Liver (tissue), 9 donors: ENCODE measurements around the gene KIFBP. TPM values are rescaled to one million over a fixed set of nuclear protein-coding genes. Genes with fewer than 3 reads are reported as not detected.

Source experiments
- DNase-seq: peaks from one replicate; pipeline ENCODE4 v3.0.0-alpha.2; 2017; ENCODE audit warnings: low spot score
- H3K27ac ChIP-seq, 2 donors: one replicate each; pipeline ENCODE4 v1.7.0; 2013; ENCODE audit warnings: inconsistent platforms in 2 of 2, low read length in 2 of 2, control low read depth in 1 of 2, low read depth in 1 of 2, mild to moderate bottlenecking in 1 of 2
- H3K27me3 ChIP-seq, 4 donors: one replicate each; pipeline versions ENCODE4 v1.6.1 to v1.7.0; 2013; ENCODE audit warnings: low read length in 3 of 4, inconsistent platforms in 1 of 4, mild to moderate bottlenecking in 1 of 4, moderate library complexity in 1 of 4; ENCODE audit not compliant: control insufficient read depth in 4 of 4, insufficient read depth in 4 of 4
- H3K36me3 ChIP-seq, 4 donors: one replicate each; pipeline versions ENCODE4 v1.6.1 to v1.7.0; 2013; ENCODE audit warnings: low read length in 3 of 4, mild to moderate bottlenecking in 3 of 4, low read depth in 1 of 4, moderate library complexity in 1 of 4; ENCODE audit not compliant: control insufficient read depth in 4 of 4, insufficient read depth in 3 of 4
- H3K4me1 ChIP-seq, 4 donors: one replicate each; pipeline versions ENCODE4 v1.6.1 to v1.7.0; 2013; ENCODE audit warnings: low read length in 3 of 4, mild to moderate bottlenecking in 3 of 4, moderate library complexity in 1 of 4; ENCODE audit not compliant: control insufficient read depth in 4 of 4, insufficient read depth in 4 of 4
- H3K4me3 ChIP-seq, 3 donors: one replicate each; pipeline versions ENCODE4 v1.6.1 to v1.7.0; 2013; ENCODE audit warnings: low read length in 3 of 3, control low read depth in 1 of 3, low read depth in 1 of 3, mild to moderate bottlenecking in 1 of 3
- H3K9ac ChIP-seq, 2 donors: one replicate each; pipeline ENCODE4 v1.7.0; 2013; ENCODE audit warnings: low read length in 2 of 2, mild to moderate bottlenecking in 2 of 2, moderate library complexity in 2 of 2, control low read depth in 1 of 2, low read depth in 1 of 2
- H3K9me3 ChIP-seq, 4 donors: one replicate each; pipeline versions ENCODE4 v1.6.1 to v1.7.0; 2013; ENCODE audit warnings: low read length in 3 of 4; ENCODE audit not compliant: control insufficient read depth in 4 of 4
- ATF3 ChIP-seq: IDR thresholded peaks from 2 replicates; pipeline ENCODE4 v1.6.1; 2016; ENCODE audit warnings: antibody characterized with exemption
- EGR1 ChIP-seq, 2 donors: IDR thresholded peaks; 2 replicates each; pipeline ENCODE4 v1.6.1; 2016 to 2018; ENCODE audit warnings: antibody characterized with exemption in 2 of 2, low read depth in 2 of 2
- FOXA1 ChIP-seq: IDR thresholded peaks from 2 replicates; pipeline ENCODE4 v1.6.1; 2016; ENCODE audit warnings: antibody characterized with exemption
- FOXA2 ChIP-seq: IDR thresholded peaks from 2 replicates; pipeline ENCODE4 v1.6.1; 2016; ENCODE audit warnings: antibody characterized with exemption
- GABPA ChIP-seq, 2 donors: IDR thresholded peaks in 1 of 2; conservative IDR thresholded peaks in 1 of 2; 2 replicates each; pipeline ENCODE4 v1.6.1; 2016; ENCODE audit warnings: antibody characterized with exemption in 2 of 2, mild to moderate bottlenecking in 1 of 2, moderate library complexity in 1 of 2
- HNF4G ChIP-seq: IDR thresholded peaks from 2 replicates; pipeline ENCODE4 v1.6.1; 2016; ENCODE audit warnings: antibody characterized with exemption
- JUND ChIP-seq, 2 donors: IDR thresholded peaks; 2 replicates each; pipeline ENCODE4 v1.6.1; 2016; ENCODE audit warnings: antibody characterized with exemption in 2 of 2
- NR2F2 ChIP-seq: IDR thresholded peaks from 2 replicates; pipeline ENCODE4 v1.6.1; 2016; ENCODE audit warnings: antibody characterized with exemption
- RAD21 ChIP-seq, 2 donors: IDR thresholded peaks; 2 replicates each; pipeline ENCODE4 v1.6.1; 2016; ENCODE audit warnings: antibody characterized with exemption in 2 of 2, mild to moderate bottlenecking in 2 of 2
- RXRA ChIP-seq, 2 donors: IDR thresholded peaks; 2 replicates each; pipeline ENCODE4 v1.6.1; 2017 to 2018; ENCODE audit warnings: antibody characterized with exemption in 2 of 2, mild to moderate bottlenecking in 1 of 2
- SP1 ChIP-seq: IDR thresholded peaks from 2 replicates; pipeline ENCODE4 v1.6.1; 2018; ENCODE audit warnings: antibody characterized with exemption, mild to moderate bottlenecking
- TAF1 ChIP-seq: conservative IDR thresholded peaks from 2 replicates; pipeline ENCODE4 v1.6.1; 2016; ENCODE audit warnings: antibody characterized with exemption, mild to moderate bottlenecking
- YY1 ChIP-seq: IDR thresholded peaks from 2 replicates; pipeline ENCODE4 v1.6.1; 2016; ENCODE audit warnings: antibody characterized with exemption, mild to moderate bottlenecking
- WGBS: extraction: QIAGEN DNeasy Blood & Tissue Kit; methylation state at CpG from one replicate; pipeline ENCODE4 v1.1.7; 2013; 5-methylcytosine and 5-hydroxymethylcytosine counted together
- polyA plus RNA-seq, 2 donors: library from polyadenylated mRNA; stranded (reverse) in 1 of 2; unstranded in 1 of 2; fragments of 200-250 nt in 1 of 2; fragments of >200 nt in 1 of 2; fragmentation: Nextera tagmentation in 1 of 2; extraction: Ambion mirVana in 1 of 2; gene quantifications; one replicate each; pipeline versions ENCODE4 v1.2.1 to v1.2.3, GENCODE V29; 2013 to 2015
- total RNA-seq, 2 donors: library from RNA; depleted of rRNA; stranded (reverse); fragments of >200 nt; gene quantifications; one replicate each; pipeline ENCODE4 v1.2.3, GENCODE V29; 2014
- TF ChIP-seq, protein P1 (sequence below): IDR thresholded peaks from 2 replicates; pipeline ENCODE4 v1.6.1; 2016; ENCODE audit warnings: antibody characterized with exemption, mild to moderate bottlenecking
- TF ChIP-seq, protein P2 (sequence below): fragments of 150-350 bp; IDR thresholded peaks from 2 replicates; pipeline ENCODE4 v1.5.1; 2017; ENCODE audit warnings: improper control_type of control experiment, low read depth, low read length; ENCODE audit not compliant: missing input control
- TF ChIP-seq, protein P3 (sequence below): IDR thresholded peaks from 2 replicates; pipeline ENCODE4 v1.6.1; 2016; ENCODE audit warnings: antibody characterized with exemption
- TF ChIP-seq, protein P4 (sequence below): IDR thresholded peaks from 2 replicates; pipeline ENCODE4 v1.6.1; 2016; ENCODE audit warnings: antibody characterized with exemption
- donor health status: healthy.
- donor health status: healthy.
- donor health status: healthy.
- donor health status: healthy.
- donor health status: healthy.

The KIFBP gene
- total and polyA plus RNA-seq, 4 donors: 5.7 to 11.2 (median 7.9) TPM

DNA sequence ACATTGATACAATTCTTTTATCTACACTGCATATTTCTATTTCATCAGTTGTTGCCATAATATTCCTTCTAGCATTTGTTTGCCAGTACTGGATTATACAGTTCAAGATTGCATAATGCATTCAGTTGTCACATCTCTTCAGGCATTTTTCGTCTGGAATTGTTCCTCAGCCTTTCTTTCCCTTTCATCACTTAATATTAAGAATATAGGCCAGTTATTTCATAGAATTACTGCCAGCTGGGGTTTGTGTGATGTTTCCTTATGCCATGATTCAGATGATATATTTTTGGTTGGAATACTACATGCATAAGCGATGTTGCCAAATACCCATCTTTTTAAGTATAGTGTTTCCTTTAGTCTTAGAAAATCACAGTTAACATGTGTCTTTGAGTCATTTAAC is 20.8 kb downstream of the KIFBP start:
- no peak overlapping the region for H3K9ac ChIP-seq
- no peaks in the 10 kb centered on the region for H3K9me3 ChIP-seq
- H3K27ac ChIP-seq: no peak overlapping the region
- DNase-seq: no peak
- 82% methylated on average over 2 of the region's 2 CpGs for WGBS
- H3K4me1 ChIP-seq: no peaks in the 10 kb centered on the region
- TF ChIP-seq RAD21 (IDR thresholded peaks at IDR 0.05) (no peak), GABPA (IDR thresholded peaks at IDR 0.05 in 1 of 2, conservative IDR thresholded peaks at IDR 0.05 in 1 of 2) (no peak), FOXA1 (no peak), HNF4G (no peak), EGR1 (IDR thresholded peaks at IDR 0.05; ENCODE audit: low read depth in 2 of 2) (no peak), TAF1 (no peak), FOXA2 (no peak), NR2F2 (no peak), YY1 (no peak), SP1 (no peak), RXRA (IDR thresholded peaks at IDR 0.05) (no peak), ATF3 (no peak)
- TF ChIP-seq, protein P1, sequence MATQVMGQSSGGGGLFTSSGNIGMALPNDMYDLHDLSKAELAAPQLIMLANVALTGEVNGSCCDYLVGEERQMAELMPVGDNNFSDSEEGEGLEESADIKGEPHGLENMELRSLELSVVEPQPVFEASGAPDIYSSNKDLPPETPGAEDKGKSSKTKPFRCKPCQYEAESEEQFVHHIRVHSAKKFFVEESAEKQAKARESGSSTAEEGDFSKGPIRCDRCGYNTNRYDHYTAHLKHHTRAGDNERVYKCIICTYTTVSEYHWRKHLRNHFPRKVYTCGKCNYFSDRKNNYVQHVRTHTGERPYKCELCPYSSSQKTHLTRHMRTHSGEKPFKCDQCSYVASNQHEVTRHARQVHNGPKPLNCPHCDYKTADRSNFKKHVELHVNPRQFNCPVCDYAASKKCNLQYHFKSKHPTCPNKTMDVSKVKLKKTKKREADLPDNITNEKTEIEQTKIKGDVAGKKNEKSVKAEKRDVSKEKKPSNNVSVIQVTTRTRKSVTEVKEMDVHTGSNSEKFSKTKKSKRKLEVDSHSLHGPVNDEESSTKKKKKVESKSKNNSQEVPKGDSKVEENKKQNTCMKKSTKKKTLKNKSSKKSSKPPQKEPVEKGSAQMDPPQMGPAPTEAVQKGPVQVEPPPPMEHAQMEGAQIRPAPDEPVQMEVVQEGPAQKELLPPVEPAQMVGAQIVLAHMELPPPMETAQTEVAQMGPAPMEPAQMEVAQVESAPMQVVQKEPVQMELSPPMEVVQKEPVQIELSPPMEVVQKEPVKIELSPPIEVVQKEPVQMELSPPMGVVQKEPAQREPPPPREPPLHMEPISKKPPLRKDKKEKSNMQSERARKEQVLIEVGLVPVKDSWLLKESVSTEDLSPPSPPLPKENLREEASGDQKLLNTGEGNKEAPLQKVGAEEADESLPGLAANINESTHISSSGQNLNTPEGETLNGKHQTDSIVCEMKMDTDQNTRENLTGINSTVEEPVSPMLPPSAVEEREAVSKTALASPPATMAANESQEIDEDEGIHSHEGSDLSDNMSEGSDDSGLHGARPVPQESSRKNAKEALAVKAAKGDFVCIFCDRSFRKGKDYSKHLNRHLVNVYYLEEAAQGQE: no peak
- no peak overlapping the region for H3K4me3 ChIP-seq
- peaks cover 0 to 20% (median 9%) of the 10 kb centered on the region in 4 donors for H3K36me3 ChIP-seq
- no peaks in the 10 kb centered on the region for H3K27me3 ChIP-seq

DNA sequence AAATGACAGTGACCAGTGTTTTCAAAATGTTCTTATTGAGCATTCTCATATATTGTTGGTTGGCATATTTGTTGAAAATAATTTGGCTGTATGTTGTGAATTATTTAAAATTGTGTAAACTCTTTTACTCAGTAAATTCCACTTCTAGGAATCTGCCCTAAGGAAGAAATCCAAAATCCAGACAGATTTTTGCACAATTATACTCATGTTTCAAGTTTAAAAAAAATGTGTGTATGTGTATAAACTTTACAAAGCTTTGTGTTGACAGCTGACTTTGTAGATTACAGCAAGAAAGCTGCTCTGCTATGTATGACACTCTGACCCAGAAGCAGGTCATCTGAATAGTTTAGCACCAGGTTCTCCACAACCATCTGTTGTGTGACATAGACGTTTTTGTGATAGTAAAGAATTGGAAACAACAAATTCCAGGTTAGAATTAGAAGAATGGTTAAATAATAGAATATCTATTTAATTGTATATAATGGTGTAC is 21.6 kb downstream of the KIFBP start:
- 75% methylated on average over 1 of the region's 1 CpG for WGBS
- no peak overlapping the region for H3K27ac ChIP-seq
- H3K4me1 ChIP-seq: no peaks in the 10 kb centered on the region
- H3K27me3 ChIP-seq: no peaks in the 10 kb centered on the region
- H3K36me3 ChIP-seq: peaks cover 0 to 17% (median 9%) of the 10 kb centered on the region in 4 donors
- no peak for TF ChIP-seq ATF3
- no peak for TF ChIP-seq RXRA (IDR thresholded peaks at IDR 0.05)
- no peak for TF ChIP-seq RAD21 (IDR thresholded peaks at IDR 0.05)
- no peak for TF ChIP-seq FOXA1
- TF ChIP-seq, protein P2, sequence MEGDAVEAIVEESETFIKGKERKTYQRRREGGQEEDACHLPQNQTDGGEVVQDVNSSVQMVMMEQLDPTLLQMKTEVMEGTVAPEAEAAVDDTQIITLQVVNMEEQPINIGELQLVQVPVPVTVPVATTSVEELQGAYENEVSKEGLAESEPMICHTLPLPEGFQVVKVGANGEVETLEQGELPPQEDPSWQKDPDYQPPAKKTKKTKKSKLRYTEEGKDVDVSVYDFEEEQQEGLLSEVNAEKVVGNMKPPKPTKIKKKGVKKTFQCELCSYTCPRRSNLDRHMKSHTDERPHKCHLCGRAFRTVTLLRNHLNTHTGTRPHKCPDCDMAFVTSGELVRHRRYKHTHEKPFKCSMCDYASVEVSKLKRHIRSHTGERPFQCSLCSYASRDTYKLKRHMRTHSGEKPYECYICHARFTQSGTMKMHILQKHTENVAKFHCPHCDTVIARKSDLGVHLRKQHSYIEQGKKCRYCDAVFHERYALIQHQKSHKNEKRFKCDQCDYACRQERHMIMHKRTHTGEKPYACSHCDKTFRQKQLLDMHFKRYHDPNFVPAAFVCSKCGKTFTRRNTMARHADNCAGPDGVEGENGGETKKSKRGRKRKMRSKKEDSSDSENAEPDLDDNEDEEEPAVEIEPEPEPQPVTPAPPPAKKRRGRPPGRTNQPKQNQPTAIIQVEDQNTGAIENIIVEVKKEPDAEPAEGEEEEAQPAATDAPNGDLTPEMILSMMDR: no peak
- TF ChIP-seq, protein P3, sequence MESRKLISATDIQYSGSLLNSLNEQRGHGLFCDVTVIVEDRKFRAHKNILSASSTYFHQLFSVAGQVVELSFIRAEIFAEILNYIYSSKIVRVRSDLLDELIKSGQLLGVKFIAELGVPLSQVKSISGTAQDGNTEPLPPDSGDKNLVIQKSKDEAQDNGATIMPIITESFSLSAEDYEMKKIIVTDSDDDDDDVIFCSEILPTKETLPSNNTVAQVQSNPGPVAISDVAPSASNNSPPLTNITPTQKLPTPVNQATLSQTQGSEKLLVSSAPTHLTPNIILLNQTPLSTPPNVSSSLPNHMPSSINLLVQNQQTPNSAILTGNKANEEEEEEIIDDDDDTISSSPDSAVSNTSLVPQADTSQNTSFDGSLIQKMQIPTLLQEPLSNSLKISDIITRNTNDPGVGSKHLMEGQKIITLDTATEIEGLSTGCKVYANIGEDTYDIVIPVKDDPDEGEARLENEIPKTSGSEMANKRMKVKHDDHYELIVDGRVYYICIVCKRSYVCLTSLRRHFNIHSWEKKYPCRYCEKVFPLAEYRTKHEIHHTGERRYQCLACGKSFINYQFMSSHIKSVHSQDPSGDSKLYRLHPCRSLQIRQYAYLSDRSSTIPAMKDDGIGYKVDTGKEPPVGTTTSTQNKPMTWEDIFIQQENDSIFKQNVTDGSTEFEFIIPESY: no peak
- TF ChIP-seq TAF1: no peak
- TF ChIP-seq, protein P4, sequence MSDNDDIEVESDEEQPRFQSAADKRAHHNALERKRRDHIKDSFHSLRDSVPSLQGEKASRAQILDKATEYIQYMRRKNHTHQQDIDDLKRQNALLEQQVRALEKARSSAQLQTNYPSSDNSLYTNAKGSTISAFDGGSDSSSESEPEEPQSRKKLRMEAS: no peak
- TF ChIP-seq SP1: no peak
- TF ChIP-seq HNF4G: no peak
- TF ChIP-seq, protein P1: no peak
- TF ChIP-seq GABPA (IDR thresholded peaks at IDR 0.05 in 1 of 2, conservative IDR thresholded peaks at IDR 0.05 in 1 of 2): no peak
- no peak for TF ChIP-seq JUND (IDR thresholded peaks at IDR 0.05)
- no peak overlapping the region for H3K9ac ChIP-seq
- DNase-seq: no peak
- H3K9me3 ChIP-seq: no peaks in the 10 kb centered on the region
- no peak overlapping the region for H3K4me3 ChIP-seq
